ENCODE results near the gene AMDHD2.

AMDHD2 gene

GRCh38 chr16:2499890-2500429 lies 20.2 kb upstream of the AMDHD2 start:
- DNase-seq (ENCODE audit: low spot score): no peak

- DNase-seq (ENCODE audit: low spot score): no peak
These were observed 19.7 kb upstream of the AMDHD2 start for GRCh38 chr16:2500430-2500917.

GRCh38 chr16:2500918-2501750 lies 19.0 kb upstream of the AMDHD2 start:
- DNase-seq (ENCODE audit: low spot score): peak; percentile 84

GRCh38 chr16:2501946-2502895 lies 17.9 kb upstream of the AMDHD2 start:
- no peak for DNase-seq (ENCODE audit: low spot score)

GRCh38 chr16:2505695-2506094 lies 14.5 kb upstream of the AMDHD2 start:
- DNase-seq (ENCODE audit: low spot score): no peak

GRCh38 chr16:2507052-2507659 lies 13.0 kb upstream of the AMDHD2 start:
- DNase-seq (ENCODE audit: low spot score): no peak

- no peak for DNase-seq (ENCODE audit: low spot score)
These were observed 12.5 kb upstream of the AMDHD2 start for GRCh38 chr16:2507665-2508064.

- no peak for DNase-seq (ENCODE audit: low spot score)
These were observed 11.3 kb upstream of the AMDHD2 start for GRCh38 chr16:2508722-2509400.

GRCh38 chr16:2511128-2511800 lies 8.9 kb upstream of the AMDHD2 start:
- DNase-seq (ENCODE audit: low spot score): no peak

GRCh38 chr16:2511996-2512734 lies 8.0 kb upstream of the AMDHD2 start:
- DNase-seq (ENCODE audit: low spot score): no peak

GRCh38 chr16:2512735-2513404 lies 7.3 kb upstream of the AMDHD2 start:
- no peak for DNase-seq (ENCODE audit: low spot score)

GRCh38 chr16:2513405-2514332 lies 6.5 kb upstream of the AMDHD2 start, which contains the start of gene ATP6V0C:
Gene ATP6V0C (plus strand): TSS chr16:2513952. CDS start chr16:2514104, 152 bp downstream.
- peak; percentile 75 for DNase-seq (ENCODE audit: low spot score)

- DNase-seq (ENCODE audit: low spot score): no peak
These were observed 5.6 kb upstream of the AMDHD2 start for GRCh38 chr16:2514333-2515179.

GRCh38 chr16:2515180-2515851 lies 4.9 kb upstream of the AMDHD2 start:
- DNase-seq (ENCODE audit: low spot score): no peak

- DNase-seq (ENCODE audit: low spot score): peak; percentile 47
These were observed 3.6 kb upstream of the AMDHD2 start for GRCh38 chr16:2516391-2517240.

Data from kidney capillary endothelial cell (primary cell).